NCI-H2196 treated with DMSO at 0.1 percent for 48 hours (cell line): ENCODE results near the gene USP48.

Experiments
- DNase-seq: peaks from one replicate; lab custom pipeline; 2025; ENCODE audit not compliant: unreplicated experiment; lab: John Stamatoyannopoulos, UW

USP48 gene

DNA sequence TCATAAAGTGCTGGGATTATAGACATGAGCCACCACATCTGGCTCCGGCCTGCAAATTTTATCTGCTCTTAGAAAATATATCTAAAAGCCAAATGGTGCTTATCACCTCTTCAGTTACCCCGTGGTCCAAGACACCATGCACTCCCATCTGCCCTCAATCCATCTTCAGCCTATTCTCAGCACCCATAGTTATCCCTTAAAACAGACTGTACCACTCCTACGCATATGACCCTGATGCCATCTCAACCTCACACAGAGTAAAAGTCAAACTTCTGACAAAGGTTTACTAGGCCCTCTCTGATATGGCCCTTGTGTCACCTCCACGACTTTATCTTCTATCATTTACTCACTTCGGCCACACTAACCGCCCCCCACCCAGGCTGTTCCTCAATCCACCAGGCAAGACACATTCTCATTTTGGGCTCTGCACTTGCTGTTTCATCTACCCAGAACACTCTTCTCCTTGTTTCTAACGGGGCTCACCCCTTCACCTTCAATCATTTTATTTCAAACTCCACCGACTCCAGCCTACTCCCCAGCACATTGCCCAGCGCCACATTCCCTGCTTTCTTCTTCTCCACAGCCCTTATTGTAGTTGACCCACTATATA is 33.0 kb downstream of the USP48 start:
- no peak for DNase-seq

- no peak for DNase-seq
Observed at GRCh38 chr1:21749109-21749508, 33.8 kb downstream of the USP48 start.

- DNase-seq, result no peak
Observed at GRCh38 chr1:21743476-21743875, 39.5 kb downstream of the USP48 start.

- DNase-seq, result no peak
Observed at GRCh38 chr1:21742578-21742977, 40.4 kb downstream of the USP48 start.

DNA sequence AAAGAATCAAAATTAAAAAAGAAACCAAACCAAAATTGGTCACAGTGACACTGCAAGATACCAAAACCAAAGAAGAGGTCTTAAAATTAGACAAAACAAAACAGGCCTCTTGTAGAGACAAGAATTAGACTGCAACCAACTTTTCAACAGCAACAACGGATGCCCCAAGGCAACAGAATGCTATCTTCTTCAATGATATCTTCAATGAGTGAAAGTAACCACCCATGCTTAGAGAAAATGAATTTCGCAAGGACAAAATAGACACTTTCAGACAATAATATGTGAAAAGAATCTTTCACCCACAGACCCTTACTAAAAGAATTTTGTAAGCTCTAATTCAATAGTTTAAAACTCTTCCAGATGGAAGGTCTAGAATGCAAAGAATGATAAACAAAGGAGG is 41.7 kb downstream of the USP48 start:
- DNase-seq, result no peak

GRCh38 chr1:21736876-21737275 is 46.1 kb downstream of the USP48 start:
- no peak for DNase-seq

- no peak for DNase-seq
Observed at GRCh38 chr1:21736011-21736410, 46.9 kb downstream of the USP48 start.

GRCh38 chr1:21734526-21734925 is 48.4 kb downstream of the USP48 start:
- DNase-seq, result no peak

GRCh38 chr1:21732664-21733063 is 50.3 kb downstream of the USP48 start:
- DNase-seq, result no peak

GRCh38 chr1:21725748-21726392 is 57.1 kb downstream of the USP48 start:
- no peak for DNase-seq

DNA sequence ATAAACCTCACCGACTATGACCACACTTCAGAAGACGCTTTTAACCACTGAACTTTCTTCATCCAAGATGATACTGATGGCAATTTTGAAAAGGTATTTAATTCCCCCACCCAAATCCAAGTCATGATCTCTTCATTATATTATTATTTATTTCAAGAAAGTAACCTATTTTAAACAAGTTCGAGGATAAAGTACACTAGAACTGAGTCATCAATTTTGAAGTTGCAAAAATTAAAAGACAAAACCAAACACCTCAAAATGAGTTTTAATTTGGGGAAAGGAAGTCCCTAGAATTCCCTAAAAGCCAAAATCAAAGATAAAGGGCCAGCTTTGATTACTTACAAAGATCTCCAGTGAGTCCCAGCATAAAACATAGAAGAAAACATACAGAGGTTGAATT is 58.4 kb downstream of the USP48 start:
- DNase-seq, result no peak

DNA sequence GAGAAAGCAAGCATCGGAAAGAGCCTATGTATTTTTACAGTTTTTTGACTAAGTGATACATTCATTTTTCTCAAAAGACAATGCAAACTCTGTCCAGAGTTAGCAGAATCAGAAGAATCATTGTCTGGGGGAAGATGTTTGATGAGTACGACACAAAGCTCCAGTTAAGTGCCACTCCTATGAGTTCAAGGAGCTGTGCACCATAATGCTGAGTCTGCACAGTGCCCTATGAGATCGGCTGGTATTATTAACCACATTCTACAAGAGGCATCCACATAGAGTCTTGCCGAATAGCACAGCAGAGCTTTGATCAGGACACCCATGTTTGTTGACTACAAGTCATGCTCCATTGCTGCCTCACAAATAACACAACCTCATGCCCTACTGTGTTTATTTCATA is 58.9 kb downstream of the USP48 start:
- DNase-seq, result no peak

DNA sequence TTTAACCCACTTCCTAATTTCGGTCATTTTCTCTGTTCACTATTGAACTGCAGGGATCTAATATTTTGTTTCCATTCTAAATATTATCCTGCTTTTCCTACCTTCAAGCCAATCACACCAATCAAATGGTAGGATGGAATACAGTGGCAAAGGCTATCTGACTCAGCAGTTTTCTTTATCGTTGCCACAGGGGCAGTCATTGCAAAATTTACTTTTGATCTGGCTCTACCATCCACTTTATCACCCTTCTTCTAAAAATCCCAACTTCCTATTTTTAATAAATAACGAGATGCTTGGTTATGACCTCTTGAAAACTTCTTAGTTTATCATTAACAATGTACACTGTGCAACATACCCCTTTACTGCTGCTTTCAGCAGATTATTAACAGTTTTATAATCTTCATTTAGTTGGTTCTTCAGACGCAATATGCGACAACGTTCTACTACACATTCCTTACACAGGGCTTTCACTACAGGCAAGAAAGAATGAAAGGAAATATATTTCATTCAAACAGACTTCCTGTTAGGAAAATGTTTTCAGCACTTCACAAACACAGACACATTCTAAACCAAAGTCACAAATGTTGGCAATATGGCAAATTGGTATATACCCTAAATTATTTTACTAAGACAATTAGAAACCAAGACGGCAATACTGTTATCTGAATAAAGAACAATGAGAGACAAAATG is 61.5 kb downstream of the USP48 start:
- no peak for DNase-seq

DNA sequence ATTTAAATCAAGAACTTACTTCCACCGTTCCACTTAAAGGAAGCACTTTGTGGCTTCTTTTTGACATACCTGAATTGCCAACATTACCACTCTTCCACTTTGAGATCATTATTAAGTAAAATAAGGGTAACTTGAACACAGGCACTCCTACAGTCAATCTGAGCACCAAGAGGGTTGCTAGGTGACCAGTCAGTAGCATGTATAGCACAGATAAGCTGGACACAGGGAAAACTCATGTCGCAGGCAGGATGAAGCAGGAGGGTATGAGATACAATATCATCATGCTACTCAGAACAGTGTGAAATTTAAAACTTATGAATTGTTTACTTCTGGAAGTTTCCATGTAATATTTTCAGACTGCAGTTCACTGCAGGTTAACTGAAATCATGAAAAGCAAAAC is 66.8 kb downstream of the USP48 start:
- DNase-seq, result no peak

- DNase-seq, result no peak
Observed at GRCh38 chr1:21707891-21708290, 75.1 kb downstream of the USP48 start.

DNA sequence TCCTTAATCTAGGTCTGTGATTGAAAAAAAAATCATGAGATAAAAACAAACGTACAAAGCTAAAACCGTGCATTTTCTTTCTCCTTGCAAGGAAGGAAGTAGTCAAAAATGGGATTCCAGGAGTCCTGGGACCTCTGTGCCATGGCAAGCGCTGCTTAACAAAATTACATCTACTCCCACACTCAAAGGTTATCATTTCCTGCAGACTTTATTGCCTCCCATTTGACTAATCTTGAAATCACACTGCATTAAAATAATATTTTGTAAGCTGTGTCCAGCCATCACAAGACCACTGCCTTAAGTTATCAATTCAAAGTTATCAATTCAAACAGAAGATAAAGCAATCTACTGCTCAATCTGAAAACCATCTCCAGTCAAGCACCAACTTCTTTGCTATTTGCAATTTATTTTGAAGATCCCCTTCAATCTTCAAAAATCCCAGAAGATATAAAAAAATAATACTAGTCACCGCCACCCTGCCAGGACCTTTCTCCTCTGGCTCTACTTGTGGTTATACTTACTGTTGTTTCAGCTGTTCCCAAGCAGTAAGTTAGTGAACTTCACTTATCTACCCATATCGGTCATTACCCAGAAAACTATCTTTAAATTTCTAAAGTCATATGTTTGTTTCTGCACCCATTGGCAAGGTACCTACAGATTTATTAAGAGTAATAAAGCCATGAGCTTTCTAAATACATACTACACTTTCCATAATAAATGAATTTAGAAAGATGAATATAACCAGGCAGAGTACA is 75.7 kb downstream of the USP48 start:
- no peak for DNase-seq

DNA sequence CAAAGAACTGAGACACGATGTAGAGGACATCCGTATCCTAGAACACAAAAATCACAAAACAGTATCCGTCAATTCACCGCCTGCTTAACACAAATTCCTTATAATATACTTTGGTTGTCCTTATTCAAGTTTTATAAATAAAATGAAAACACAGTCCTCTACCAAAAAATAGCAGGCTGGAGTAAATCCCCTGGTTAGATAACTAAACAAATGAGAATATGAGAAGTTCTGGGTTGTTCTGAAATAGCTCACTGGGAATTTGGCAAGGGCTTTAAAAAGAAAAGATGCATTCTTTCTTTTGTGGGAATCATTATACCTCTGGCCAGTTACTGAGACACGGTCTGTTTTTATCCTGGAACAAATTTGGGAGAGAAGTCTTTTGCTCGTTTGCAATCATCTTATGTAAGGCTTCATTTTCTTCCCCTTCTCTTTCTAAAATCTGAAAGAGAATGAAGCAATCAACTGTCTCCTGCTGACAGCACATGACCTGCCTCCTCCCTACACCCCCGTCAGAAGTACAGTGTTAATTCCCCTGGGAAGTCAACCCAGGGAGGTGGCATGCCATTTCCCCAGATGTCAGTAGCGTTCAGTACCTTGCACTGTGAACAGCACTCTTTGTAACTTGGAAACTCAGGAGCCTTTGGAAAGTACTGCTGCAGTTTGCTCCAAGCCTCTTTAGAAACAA is 76.7 kb downstream of the USP48 start:
- no peak for DNase-seq

- DNase-seq, result no peak
Observed at GRCh38 chr1:21705303-21705980, 77.5 kb downstream of the USP48 start.

DNA sequence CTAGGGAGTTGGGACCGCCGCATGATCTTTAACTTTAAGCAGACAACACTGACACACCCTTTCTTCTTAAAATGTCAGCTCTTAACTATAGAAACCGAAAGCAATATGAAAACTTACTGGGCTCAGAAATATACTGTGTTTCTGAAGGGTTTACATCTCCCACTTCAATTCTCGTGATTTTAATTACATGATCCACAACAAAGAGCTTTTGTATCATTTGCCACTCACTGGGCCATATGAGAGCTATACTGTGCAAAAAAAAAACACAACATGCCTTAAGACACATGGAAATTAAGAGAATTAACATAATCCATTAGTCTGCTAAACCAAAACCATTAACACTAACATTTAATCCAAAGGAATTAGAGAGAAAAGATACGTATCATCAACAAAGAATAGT is 78.8 kb downstream of the USP48 start:
- no peak for DNase-seq

GRCh38 chr1:21703318-21703963 is 79.5 kb downstream of the USP48 start:
- DNase-seq, result no peak
